Muscle layer of colon (tissue), 2 donors: ENCODE measurements around the gene OTOR.

ENCODE experiments used
- H3K27ac ChIP-seq: one replicate; pipeline ENCODE4 v1.7.0; 2013; ENCODE audit warnings: low read depth, mild to moderate bottlenecking, low read length, moderate library complexity
- H3K27me3 ChIP-seq, 2 donors: one replicate each; pipeline ENCODE4 v1.7.0; 2013; ENCODE audit warnings: low read length in 2 of 2, mild to moderate bottlenecking in 2 of 2; ENCODE audit not compliant: insufficient read depth in 2 of 2, control insufficient read depth in 1 of 2
- H3K36me3 ChIP-seq: one replicate; pipeline ENCODE4 v1.7.0; 2013; ENCODE audit warnings: mild to moderate bottlenecking, low read length; ENCODE audit not compliant: insufficient read depth
- H3K4me1 ChIP-seq: one replicate; pipeline ENCODE4 v1.7.0; 2013; ENCODE audit warnings: mild to moderate bottlenecking, low read length; ENCODE audit not compliant: insufficient read depth
- H3K4me3 ChIP-seq, 2 donors: one replicate each; pipeline ENCODE4 v1.7.0; 2013; ENCODE audit warnings: low read length in 2 of 2, low read depth in 1 of 2, mild to moderate bottlenecking in 1 of 2, moderate library complexity in 1 of 2
- H3K9ac ChIP-seq: one replicate; pipeline ENCODE4 v1.7.0; 2013; ENCODE audit warnings: low read length
- H3K9me3 ChIP-seq: one replicate; pipeline ENCODE4 v1.7.0; 2013; ENCODE audit warnings: mild to moderate bottlenecking, low read length
- donor health status: abdominal sarcoma.
- donor health status: Adenocarcinoma of cecum.

Gene OTOR

GRCh38 chr20:16748308-16748900 is at the start of gene OTOR:
Gene OTOR (plus strand): TSS chr20:16748358. CDS start chr20:16748402, 44 bp downstream.
- no peak within 1 kb of the TSS for H3K27ac ChIP-seq
- no peak within 1 kb of the TSS for H3K4me3 ChIP-seq
- no peaks in the 10 kb centered on the region for H3K4me1 ChIP-seq
- no peaks in the 10 kb centered on the region for H3K9me3 ChIP-seq
- H3K9ac ChIP-seq, result no peak within 1 kb of the TSS
- H3K36me3 ChIP-seq, result no peaks in the 10 kb centered on the region
- H3K27me3 ChIP-seq, result no peaks in the 10 kb centered on the region

- Histone ChIP-seq H3K27me3 (no peaks in the 10 kb centered on the region), H3K9me3 (no peaks in the 10 kb centered on the region), H3K4me1 (no peaks in the 10 kb centered on the region), H3K36me3 (no peaks in the 10 kb centered on the region), H3K27ac (no peak overlapping the region), H3K4me3 (no peak overlapping the region), H3K9ac (no peak overlapping the region)
Measured at GRCh38 chr20:16699293-16699692, 48.9 kb upstream of the OTOR start.

- no peak overlapping the region for H3K27ac ChIP-seq
- H3K4me3 ChIP-seq, result no peak overlapping the region
- no peak overlapping the region for H3K9ac ChIP-seq
- H3K9me3 ChIP-seq, result no peaks in the 10 kb centered on the region
- no peaks in the 10 kb centered on the region for H3K4me1 ChIP-seq
- H3K27me3 ChIP-seq, result no peaks in the 10 kb centered on the region
- H3K36me3 ChIP-seq, result no peaks in the 10 kb centered on the region
Measured at GRCh38 chr20:16701296-16701695, 46.9 kb upstream of the OTOR start.

- H3K27me3 ChIP-seq, result no peaks in the 10 kb centered on the region
- H3K36me3 ChIP-seq, result no peaks in the 10 kb centered on the region
- H3K4me1 ChIP-seq, result no peaks in the 10 kb centered on the region
- no peak overlapping the region for H3K4me3 ChIP-seq
- H3K9ac ChIP-seq, result no peak overlapping the region
- H3K27ac ChIP-seq, result no peak overlapping the region
- H3K9me3 ChIP-seq, result no peaks in the 10 kb centered on the region
Measured at GRCh38 chr20:16703570-16703969, 44.6 kb upstream of the OTOR start.

GRCh38 chr20:16707674-16708073 is 40.5 kb upstream of the OTOR start:
- H3K36me3 ChIP-seq, result no peaks in the 10 kb centered on the region
- no peaks in the 10 kb centered on the region for H3K27me3 ChIP-seq
- H3K9me3 ChIP-seq, result no peaks in the 10 kb centered on the region
- no peak overlapping the region for H3K9ac ChIP-seq
- H3K4me3 ChIP-seq, result no peak overlapping the region
- H3K4me1 ChIP-seq, result no peaks in the 10 kb centered on the region
- H3K27ac ChIP-seq, result no peak overlapping the region

GRCh38 chr20:16708602-16709001 is 39.6 kb upstream of the OTOR start:
- Histone ChIP-seq H3K36me3 (no peaks in the 10 kb centered on the region), H3K9ac (no peak overlapping the region), H3K27me3 (no peaks in the 10 kb centered on the region), H3K9me3 (no peaks in the 10 kb centered on the region), H3K4me3 (no peak overlapping the region), H3K4me1 (no peaks in the 10 kb centered on the region), H3K27ac (no peak overlapping the region)

- Histone ChIP-seq H3K27me3 (no peaks in the 10 kb centered on the region), H3K9ac (no peak overlapping the region), H3K9me3 (no peaks in the 10 kb centered on the region), H3K27ac (no peak overlapping the region), H3K4me3 (no peak overlapping the region), H3K36me3 (no peaks in the 10 kb centered on the region), H3K4me1 (no peaks in the 10 kb centered on the region)
Measured at GRCh38 chr20:16709017-16709416, 39.1 kb upstream of the OTOR start.

- Histone ChIP-seq H3K27me3 (no peaks in the 10 kb centered on the region), H3K9ac (no peak overlapping the region), H3K4me1 (no peaks in the 10 kb centered on the region), H3K36me3 (no peaks in the 10 kb centered on the region), H3K9me3 (no peaks in the 10 kb centered on the region), H3K4me3 (no peak overlapping the region), H3K27ac (no peak overlapping the region)
Measured at GRCh38 chr20:16710781-16711180, 37.4 kb upstream of the OTOR start.

GRCh38 chr20:16711661-16712258 is 36.4 kb upstream of the OTOR start:
- Histone ChIP-seq H3K9ac (no peak overlapping the region), H3K27ac (no peak overlapping the region)

GRCh38 chr20:16712511-16712947 is 35.6 kb upstream of the OTOR start:
- no peak overlapping the region for H3K27ac ChIP-seq
- no peaks in the 10 kb centered on the region for H3K4me1 ChIP-seq
- no peak overlapping the region for H3K4me3 ChIP-seq
- no peaks in the 10 kb centered on the region for H3K36me3 ChIP-seq
- no peaks in the 10 kb centered on the region for H3K9me3 ChIP-seq
- no peaks in the 10 kb centered on the region for H3K27me3 ChIP-seq
- H3K9ac ChIP-seq, result no peak overlapping the region

More at GRCh38 chr20:16711661-16712258, 36.4 kb upstream of the OTOR start:
- H3K9me3 ChIP-seq, result no peaks in the 10 kb centered on the region
- H3K4me3 ChIP-seq, result no peak overlapping the region
- H3K27me3 ChIP-seq, result no peaks in the 10 kb centered on the region
- no peaks in the 10 kb centered on the region for H3K36me3 ChIP-seq
- no peaks in the 10 kb centered on the region for H3K4me1 ChIP-seq

- no peaks in the 10 kb centered on the region for H3K4me1 ChIP-seq
- H3K9me3 ChIP-seq, result no peaks in the 10 kb centered on the region
- no peak overlapping the region for H3K4me3 ChIP-seq
- H3K9ac ChIP-seq, result no peak overlapping the region
- H3K27me3 ChIP-seq, result no peaks in the 10 kb centered on the region
- H3K36me3 ChIP-seq, result no peaks in the 10 kb centered on the region
- no peak overlapping the region for H3K27ac ChIP-seq
Measured at GRCh38 chr20:16713066-16713465, 35.1 kb upstream of the OTOR start.

GRCh38 chr20:16714242-16714641 is 33.9 kb upstream of the OTOR start:
- Histone ChIP-seq H3K4me1 (no peaks in the 10 kb centered on the region), H3K9me3 (no peaks in the 10 kb centered on the region), H3K27me3 (no peaks in the 10 kb centered on the region), H3K36me3 (no peaks in the 10 kb centered on the region), H3K27ac (no peak overlapping the region), H3K9ac (no peak overlapping the region), H3K4me3 (no peak overlapping the region)
